ENCODE measurements around the gene KAZN. TPM values are rescaled to one million over a fixed set of nuclear protein-coding genes. Genes with fewer than 3 reads are reported as not detected.

KAZN gene
- total RNA-seq, 1 experiment from 2014 or later: 6.9 TPM

DNA sequence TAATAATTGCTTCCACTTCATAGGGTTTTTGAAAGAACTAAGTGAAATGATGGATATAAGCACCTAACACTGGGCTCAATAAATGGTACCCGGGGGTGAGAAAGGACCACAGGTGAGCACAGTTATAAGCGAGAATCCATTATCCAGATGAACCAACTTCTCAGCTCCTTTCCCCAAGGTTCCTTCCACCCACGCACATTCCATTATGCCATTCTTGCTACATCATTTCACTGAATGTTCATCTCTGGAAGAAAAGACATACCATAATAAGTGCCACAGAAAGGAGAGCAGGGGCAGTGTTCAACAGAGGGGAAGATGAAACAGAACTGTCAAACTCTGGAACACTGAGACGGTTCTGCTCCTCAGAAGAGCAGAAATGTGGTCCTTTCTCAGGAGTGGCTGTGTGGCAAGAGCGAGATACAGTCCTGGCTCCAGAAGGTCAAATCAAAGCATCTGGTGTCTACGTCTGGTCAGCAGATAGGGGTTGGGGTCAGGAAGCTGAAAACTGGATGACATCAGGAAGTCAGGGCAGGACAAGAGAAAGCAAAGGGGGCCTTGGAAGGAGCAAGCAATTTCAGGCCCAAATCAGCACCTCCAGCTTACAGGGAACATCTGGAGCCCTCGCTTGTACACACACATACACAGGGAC, 299.6 kb downstream of the KAZN start:
- H3K36me3 ChIP-seq (replicated peaks; ENCODE audit: control insufficient read depth, insufficient read depth, low read length): no peaks in the 10 kb centered on the region
- H3K4me3 ChIP-seq (ENCODE audit: insufficient read depth, low read depth, low read length): no peak overlapping the region
- no peaks in the 10 kb centered on the region for H3K27me3 ChIP-seq (ENCODE audit: control insufficient read depth, insufficient read depth, low read length)
- no peak for DNase-seq

DNA sequence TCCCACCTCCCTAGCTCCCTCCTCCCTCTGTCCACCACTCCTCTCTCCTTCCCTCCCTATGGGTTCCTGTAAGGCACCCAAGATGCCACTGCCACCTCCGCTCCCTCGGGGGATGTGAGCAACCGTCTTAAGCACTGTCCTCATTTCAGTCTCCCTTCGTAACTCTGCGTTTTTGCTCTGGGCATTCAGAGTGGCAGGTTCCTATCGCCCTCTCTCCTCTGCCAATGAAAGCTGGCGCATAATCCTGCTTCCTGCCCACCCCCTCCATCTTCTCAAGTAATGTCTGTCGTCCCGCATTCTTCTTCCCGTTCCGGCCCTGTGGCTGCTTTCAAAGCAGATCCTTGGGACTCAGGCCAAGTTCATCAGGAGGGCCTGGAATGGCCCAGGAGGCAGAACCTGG, 301.2 kb downstream of the KAZN start:
- Histone ChIP-seq H3K27me3 (ENCODE audit: control insufficient read depth, insufficient read depth, low read length) (no peaks in the 10 kb centered on the region), H3K4me3 (ENCODE audit: insufficient read depth, low read depth, low read length) (no peak overlapping the region), H3K36me3 (replicated peaks; ENCODE audit: control insufficient read depth, insufficient read depth, low read length) (no peaks in the 10 kb centered on the region)
- DNase-seq: no peak

DNA sequence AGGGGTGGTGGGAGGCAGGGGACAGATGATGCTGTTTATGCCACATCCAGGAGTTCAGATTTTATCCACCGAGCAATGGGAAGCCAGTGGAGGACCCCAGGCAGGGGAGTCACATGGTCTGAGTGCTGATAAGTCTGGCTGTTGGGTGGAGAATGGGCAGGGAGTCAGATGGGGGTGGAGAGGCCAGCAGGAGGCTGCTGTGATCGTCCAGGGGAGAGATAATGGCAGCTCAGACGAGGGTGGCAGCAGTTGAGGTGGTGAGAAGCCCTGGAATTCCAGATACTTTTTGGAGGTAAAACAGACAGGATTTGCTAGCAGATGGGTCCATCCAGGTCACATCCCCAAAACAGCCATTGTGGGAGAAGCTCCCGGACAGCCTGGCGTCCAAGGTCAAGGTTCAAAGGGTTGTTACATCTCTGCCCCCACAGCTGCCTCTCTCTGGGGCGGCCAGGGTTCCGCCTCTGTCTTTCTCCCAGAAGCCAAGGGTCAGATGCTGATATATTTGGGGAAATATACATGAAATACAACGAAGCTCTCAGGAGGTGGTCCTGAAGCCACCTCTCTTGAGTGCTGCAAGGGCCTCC, 303.0 kb downstream of the KAZN start:
- no peaks in the 10 kb centered on the region for H3K27me3 ChIP-seq (ENCODE audit: control insufficient read depth, insufficient read depth, low read length)
- no peak for DNase-seq
- no peak overlapping the region for H3K4me3 ChIP-seq (ENCODE audit: insufficient read depth, low read depth, low read length)
- no peaks in the 10 kb centered on the region for H3K36me3 ChIP-seq (replicated peaks; ENCODE audit: control insufficient read depth, insufficient read depth, low read length)

DNA sequence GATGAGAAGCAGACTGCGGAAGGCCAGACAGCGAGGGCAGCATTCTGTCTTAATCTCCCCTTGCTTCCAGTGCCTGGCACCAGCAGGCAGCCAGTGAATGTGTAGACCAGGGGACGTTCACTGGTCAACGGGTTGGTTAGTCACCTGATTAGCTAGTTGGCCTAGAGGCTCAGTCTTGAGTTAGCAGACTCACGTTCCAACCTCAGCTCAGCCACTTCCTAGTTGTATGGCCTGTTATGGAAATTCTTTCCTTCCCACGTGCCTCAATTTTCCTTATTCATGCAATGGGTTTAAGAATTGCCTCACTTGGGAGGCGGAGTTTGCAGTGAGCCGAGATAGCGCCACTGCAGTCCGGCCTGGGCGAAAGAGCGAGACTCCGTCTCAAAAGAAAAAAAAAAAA, 305.4 kb downstream of the KAZN start:
- no peak for DNase-seq
- no peak overlapping the region for H3K4me3 ChIP-seq (ENCODE audit: insufficient read depth, low read depth, low read length)
- H3K36me3 ChIP-seq (replicated peaks; ENCODE audit: control insufficient read depth, insufficient read depth, low read length): no peaks in the 10 kb centered on the region
- H3K27me3 ChIP-seq (ENCODE audit: control insufficient read depth, insufficient read depth, low read length): no peaks in the 10 kb centered on the region

DNA sequence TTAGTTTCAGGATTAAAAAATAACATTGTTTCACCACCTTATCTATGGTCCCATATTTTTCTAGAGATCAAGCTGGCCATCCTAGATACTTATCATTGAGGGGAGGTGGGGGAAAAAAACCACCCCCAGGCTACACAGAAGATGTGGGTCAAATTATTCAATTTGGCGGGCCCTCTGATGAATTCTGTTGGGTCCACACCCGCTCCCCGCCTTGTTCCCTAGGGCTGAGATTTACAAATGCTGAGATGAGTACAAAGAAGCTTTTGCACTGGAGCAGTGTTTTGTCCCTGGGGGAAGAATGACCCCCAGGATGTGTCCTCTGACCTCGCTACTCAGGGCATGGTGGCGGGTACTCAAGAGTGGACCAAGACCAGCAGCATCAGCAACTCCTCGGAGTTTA, 308.2 kb downstream of the KAZN start:
- Histone ChIP-seq H3K36me3 (replicated peaks; ENCODE audit: control insufficient read depth, insufficient read depth, low read length) (no peaks in the 10 kb centered on the region), H3K4me3 (ENCODE audit: insufficient read depth, low read depth, low read length) (no peak overlapping the region), H3K27me3 (ENCODE audit: control insufficient read depth, insufficient read depth, low read length) (no peaks in the 10 kb centered on the region)
- DNase-seq: no peak

DNA sequence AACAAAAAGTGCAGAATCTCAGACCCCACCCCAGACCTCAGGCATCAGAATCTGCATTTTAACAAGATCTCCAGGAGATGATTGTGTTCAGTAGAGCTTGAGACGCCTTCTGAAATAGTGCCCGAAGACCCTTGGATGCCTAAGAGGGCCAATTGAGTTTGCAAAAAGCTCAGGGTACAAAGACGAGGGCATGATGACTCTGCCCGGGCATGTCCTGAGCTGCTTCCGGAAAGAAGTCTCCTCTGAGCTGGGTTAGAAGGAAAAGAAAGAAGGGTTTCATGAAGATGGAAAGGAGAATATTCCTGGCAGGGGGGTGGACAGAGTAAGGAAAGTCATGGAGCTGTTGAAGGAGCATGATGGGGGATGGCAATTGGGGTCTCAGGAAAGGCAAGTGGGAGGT, 308.9 kb downstream of the KAZN start:
- Histone ChIP-seq H3K4me3 (ENCODE audit: insufficient read depth, low read depth, low read length) (no peak overlapping the region), H3K27me3 (ENCODE audit: control insufficient read depth, insufficient read depth, low read length) (no peaks in the 10 kb centered on the region), H3K36me3 (replicated peaks; ENCODE audit: control insufficient read depth, insufficient read depth, low read length) (no peaks in the 10 kb centered on the region)
- no peak for DNase-seq

DNA sequence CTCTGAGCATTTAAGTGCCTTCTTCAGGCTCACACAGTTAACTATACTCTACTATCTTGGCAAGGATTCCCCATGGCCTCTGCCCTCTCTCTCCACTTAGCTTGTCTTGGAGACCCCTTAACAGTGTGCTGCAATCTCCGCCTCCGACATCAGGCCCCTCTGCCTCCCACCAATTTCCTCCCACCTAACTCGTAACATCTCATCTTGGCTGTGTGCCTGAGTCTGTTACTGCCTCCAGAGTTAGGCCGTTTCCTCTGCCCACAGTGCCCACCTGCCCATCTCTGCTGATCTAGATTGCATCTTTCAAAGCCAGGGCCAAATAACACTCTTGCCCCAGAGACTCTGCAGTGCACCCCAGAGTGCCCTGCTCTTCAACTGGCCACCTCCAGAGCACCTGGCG, 310.8 kb downstream of the KAZN start:
- Histone ChIP-seq H3K4me3 (ENCODE audit: insufficient read depth, low read depth, low read length) (no peak overlapping the region), H3K36me3 (replicated peaks; ENCODE audit: control insufficient read depth, insufficient read depth, low read length) (no peaks in the 10 kb centered on the region), H3K27me3 (ENCODE audit: control insufficient read depth, insufficient read depth, low read length) (no peaks in the 10 kb centered on the region)
- DNase-seq: no peak

DNA sequence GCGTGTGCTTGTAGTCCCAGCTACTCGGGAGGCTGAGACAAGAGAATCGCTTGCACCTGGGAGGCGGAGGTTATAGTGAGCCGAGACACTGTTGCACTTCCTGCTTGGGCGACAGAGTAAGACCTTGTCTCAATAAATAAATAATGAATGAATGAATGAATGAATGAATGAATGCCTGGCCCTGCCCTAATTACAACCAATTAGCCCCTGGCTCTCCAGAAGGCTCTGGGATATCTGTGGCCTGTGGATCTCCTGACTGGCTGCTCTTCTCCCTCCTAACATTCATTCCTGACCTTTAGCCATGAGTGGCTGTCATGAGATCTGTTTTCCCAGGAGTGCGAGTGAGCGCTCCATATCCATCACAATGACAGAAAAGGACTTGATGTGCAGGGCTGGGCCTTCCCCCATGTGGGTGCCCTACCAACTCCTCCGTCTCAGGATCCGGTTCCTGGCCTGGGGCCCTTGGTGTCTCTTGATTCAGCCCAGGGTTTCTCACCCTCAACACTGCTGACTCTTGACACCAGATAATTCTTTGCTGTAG, 311.5 kb downstream of the KAZN start:
- no peaks in the 10 kb centered on the region for H3K36me3 ChIP-seq (replicated peaks; ENCODE audit: control insufficient read depth, insufficient read depth, low read length)
- no peak overlapping the region for H3K4me3 ChIP-seq (ENCODE audit: insufficient read depth, low read depth, low read length)
- no peak for DNase-seq
- H3K27me3 ChIP-seq (ENCODE audit: control insufficient read depth, insufficient read depth, low read length): no peaks in the 10 kb centered on the region

DNA sequence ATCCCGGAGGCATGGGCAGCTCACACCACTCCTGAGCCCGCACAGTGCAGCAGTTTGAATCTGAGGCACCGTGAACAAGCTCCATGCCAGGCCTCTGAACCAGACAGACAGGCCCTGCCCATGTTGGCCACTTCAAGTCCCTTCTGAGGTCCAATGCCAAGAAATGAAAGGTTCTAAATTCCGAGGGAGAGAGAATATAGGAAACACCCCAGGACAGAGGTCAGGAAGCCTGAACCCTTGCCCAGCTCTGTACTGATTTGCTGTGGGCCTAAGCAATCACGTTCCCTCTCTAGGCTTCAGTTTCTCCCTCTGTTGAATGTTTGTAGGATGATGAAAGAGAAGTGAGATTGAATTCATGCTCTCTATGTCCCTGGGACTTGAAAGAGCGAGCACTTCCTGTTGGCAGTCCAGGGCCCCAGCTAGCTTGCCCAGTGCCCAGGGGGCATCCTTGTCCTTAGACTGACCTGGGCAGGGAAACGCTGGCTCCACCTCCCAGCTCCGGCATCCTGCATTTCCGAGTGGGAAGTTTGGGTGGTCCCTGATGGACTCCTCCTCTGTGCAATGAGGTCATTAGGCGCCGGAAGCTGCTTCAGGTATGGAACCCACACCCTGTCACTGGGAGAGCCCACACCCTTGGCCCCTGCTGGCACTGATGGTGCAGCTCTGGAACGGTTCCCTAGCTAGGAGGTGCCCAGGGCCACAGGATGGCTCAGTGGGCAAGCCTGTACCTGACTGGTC, 312.7 kb downstream of the KAZN start:
- Histone ChIP-seq H3K4me3 (ENCODE audit: insufficient read depth, low read depth, low read length) (no peak overlapping the region), H3K27me3 (ENCODE audit: control insufficient read depth, insufficient read depth, low read length) (no peaks in the 10 kb centered on the region), H3K36me3 (replicated peaks; ENCODE audit: control insufficient read depth, insufficient read depth, low read length) (no peaks in the 10 kb centered on the region)
- no peak for DNase-seq

DNA sequence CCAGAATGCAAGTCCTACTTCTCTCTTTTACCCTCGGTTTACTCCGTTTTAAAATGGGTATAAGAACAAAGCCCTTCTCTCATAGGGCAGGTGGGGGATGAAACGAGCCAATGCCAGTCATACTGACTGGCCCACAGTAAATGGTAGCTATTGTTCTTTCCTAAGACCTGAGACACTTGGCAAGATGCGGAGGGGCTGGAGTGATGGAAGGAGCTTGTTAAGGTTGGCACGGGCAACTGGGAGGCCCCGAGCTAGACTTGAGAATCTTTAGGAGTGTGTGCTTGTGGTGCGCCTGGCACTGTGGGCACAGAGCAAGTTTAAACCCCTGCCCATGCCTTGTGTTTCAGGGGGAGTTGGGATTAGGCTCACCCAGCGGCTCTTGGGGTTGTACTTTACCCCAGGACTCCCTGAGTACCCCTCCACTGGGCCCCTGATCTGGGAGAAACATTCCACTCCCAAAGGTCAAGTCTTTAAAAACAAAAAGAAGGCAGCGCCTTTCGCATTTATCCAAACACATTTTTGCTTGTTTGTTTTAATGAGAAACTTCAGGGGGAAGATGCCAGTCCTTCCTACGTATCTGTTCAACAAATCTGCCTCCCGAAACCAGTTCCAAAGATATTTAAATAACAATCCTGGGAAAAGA, 314.5 kb downstream of the KAZN start:
- H3K4me3 ChIP-seq (ENCODE audit: insufficient read depth, low read depth, low read length): no peak overlapping the region
- DNase-seq: no peak
- H3K36me3 ChIP-seq (replicated peaks; ENCODE audit: control insufficient read depth, insufficient read depth, low read length): no peaks in the 10 kb centered on the region
- no peaks in the 10 kb centered on the region for H3K27me3 ChIP-seq (ENCODE audit: control insufficient read depth, insufficient read depth, low read length)

DNA sequence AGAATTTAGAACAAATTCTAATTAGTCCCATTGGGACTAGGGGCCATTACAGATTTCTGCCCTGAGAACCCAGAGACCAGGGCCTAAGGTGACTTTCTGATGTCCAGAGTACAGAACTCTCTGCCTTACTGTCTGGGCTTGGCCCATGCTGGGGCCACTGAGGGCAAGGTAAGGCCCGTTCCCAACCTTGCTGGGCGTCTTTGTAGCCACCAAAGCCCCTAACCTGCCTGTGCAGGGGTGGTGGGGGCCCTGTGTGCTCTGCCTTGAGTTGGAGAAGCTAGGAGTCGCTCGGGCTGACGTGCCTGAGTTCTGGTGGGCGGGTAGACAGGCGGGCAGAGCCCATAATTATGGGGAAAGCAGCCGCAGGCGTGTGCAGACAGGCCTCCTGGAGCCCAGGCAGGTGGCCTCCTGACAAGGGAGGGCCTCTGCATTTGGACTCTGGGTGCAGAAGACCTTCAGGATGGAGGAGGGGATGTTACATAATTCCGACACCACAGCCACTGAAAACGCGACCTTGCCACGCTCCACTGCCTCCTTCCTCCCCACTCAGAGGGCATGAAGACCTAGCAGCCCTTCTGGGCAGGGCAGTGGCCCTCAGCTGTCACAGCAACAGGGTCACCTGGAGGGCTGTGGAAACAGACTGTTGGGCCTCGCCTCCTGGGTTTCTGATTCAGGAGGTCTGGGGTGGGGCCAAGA, 315.1 kb downstream of the KAZN start:
- H3K4me3 ChIP-seq (ENCODE audit: insufficient read depth, low read depth, low read length): no peak overlapping the region
- no peaks in the 10 kb centered on the region for H3K36me3 ChIP-seq (replicated peaks; ENCODE audit: control insufficient read depth, insufficient read depth, low read length)
- no peak for DNase-seq
- no peaks in the 10 kb centered on the region for H3K27me3 ChIP-seq (ENCODE audit: control insufficient read depth, insufficient read depth, low read length)

DNA sequence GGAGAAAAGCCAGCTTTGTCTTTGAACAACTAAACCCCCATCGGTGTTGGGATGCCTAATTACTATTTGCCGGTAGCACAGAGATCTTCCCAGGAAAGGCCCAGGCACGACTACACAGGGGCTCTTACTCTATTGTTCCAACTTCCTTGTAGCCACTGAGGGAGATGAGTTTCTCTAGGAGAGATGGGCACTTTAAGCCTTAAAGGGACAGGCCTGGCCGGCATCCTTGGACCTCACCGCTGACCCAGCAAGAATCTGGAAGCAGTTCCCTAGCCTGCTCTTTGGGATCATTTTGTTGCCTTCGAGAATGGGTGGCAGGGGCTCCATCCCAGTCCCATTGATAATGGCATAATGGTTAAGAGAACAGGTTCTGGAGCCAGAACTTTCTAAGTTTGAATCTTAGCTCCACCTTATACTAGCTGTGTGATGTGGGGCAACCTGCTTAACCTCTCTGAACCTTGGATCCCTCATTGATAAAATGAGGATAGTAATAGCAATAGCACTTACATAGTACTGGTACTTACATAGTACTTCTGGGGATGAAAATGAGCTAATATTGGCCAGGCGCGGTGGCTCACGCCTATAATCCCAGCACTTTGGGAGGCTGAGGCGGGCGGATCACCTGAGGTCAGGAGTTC, 316.0 kb downstream of the KAZN start:
- no peak overlapping the region for H3K4me3 ChIP-seq (ENCODE audit: insufficient read depth, low read depth, low read length)
- H3K27me3 ChIP-seq (ENCODE audit: control insufficient read depth, insufficient read depth, low read length): no peaks in the 10 kb centered on the region
- no peaks in the 10 kb centered on the region for H3K36me3 ChIP-seq (replicated peaks; ENCODE audit: control insufficient read depth, insufficient read depth, low read length)
- no peak for DNase-seq

DNA sequence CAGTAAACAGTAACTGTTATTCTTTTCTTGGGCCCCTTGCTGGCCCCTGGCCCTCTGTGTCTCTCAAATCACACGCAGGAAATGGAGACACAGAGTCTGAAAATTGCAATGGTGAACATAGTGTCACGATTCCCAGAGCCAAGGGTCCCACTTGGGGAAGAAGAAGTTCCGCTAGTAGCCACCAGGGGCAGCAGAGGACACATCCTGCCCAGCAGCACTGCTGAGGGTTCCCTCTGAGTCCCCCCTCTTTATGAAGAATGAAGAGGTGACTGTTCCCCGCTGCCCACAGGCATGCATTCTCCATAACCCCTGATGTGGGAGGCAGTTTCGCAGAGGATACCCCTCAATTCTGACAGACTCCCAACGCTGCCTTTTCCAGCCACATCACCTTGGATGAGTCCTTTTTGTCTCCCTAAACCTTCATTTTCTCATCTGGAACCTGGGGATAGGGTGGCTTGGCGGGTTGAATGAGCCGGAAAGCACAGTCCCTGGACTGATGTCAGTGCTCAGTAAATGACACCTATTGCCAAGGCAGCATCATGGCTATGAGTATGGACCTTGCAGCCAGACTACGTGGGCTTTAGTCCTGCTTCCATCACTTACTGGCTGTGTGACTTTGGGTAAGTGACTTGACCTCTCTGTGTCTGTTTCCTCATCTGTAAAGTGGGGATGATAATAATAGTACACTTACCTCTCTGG, 317.0 kb downstream of the KAZN start:
- no peak overlapping the region for H3K4me3 ChIP-seq (ENCODE audit: insufficient read depth, low read depth, low read length)
- H3K36me3 ChIP-seq (replicated peaks; ENCODE audit: control insufficient read depth, insufficient read depth, low read length): no peaks in the 10 kb centered on the region
- DNase-seq: peak; percentile 91
- no peaks in the 10 kb centered on the region for H3K27me3 ChIP-seq (ENCODE audit: control insufficient read depth, insufficient read depth, low read length)
